HL-60 (cell line): ENCODE data around the gene RPF1.

Source experiments
- CTCF ChIP-seq: IDR thresholded peaks from one replicate; pipeline ENCODE4 v1.5.1; 2011; ENCODE audit warnings: low read length, control low read depth, inconsistent platforms; ENCODE audit not compliant: insufficient read depth
- POLR2AphosphoS5 ChIP-seq: IDR thresholded peaks from 2 replicates; pipeline ENCODE4 v1.6.1; 2012; ENCODE audit warnings: low read depth
- REST ChIP-seq: IDR thresholded peaks from 2 replicates; pipeline ENCODE4 v1.6.1; 2012; ENCODE audit warnings: low read depth; ENCODE audit not compliant: insufficient replicate concordance

GRCh38 chr1:84481317-84481716, 2.3 kb downstream of the RPF1 start:
- TF ChIP-seq CTCF (no peak), POLR2AphosphoS5 (no peak), REST (no peak)
